Ovary (tissue), 3 donors: ENCODE results near the gene STK10.

Experiments
- EP300 ChIP-seq: sonication (generic); formaldehyde crosslinking; IDR thresholded peaks from one replicate; pipeline ENCODE4 v1.6.1; 2017; ENCODE audit warnings: antibody characterized with exemption
- POLR2A ChIP-seq: fragments of 450-650 bp; IDR thresholded peaks from one replicate; pipeline ENCODE4 v1.6.1; 2017; ENCODE audit warnings: antibody characterized with exemption, mild to moderate bottlenecking, moderate library complexity
- TF ChIP-seq, protein P1 (sequence below), 3 donors: fragments of 450-650 bp in 2 of 3; fragments of 200-600 bp in 1 of 3; IDR thresholded peaks; one replicate each; pipeline versions ENCODE4 v1.5.1 to v1.8.0; 2016 to 2022; ENCODE audit warnings: antibody characterized with exemption in 3 of 3, mild to moderate bottlenecking in 1 of 3
- donor health status: DM: no; HTN: no; CAD: no.

DNA sequence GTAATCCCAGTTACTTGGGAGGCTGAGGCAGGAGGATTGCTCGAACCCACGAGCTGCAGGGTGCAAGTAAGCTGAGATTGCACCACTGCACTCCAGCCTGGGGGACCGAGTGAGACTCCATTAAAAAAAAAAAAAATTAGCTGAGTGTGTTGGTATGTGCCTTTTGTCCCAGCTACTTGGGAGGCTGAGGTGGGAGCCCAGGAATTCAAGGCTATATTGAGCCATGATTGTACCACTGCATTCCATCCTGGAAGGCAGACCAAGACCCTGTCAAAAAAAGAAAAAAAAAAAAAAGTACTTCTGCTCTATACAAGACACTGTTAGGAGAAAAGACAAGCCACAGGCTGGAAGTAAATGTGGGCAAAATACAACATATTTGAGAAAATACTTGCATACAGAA is 113.1 kb downstream of the STK10 start:
- TF ChIP-seq EP300: no peak
- TF ChIP-seq POLR2A: no peak
- TF ChIP-seq, protein P1, sequence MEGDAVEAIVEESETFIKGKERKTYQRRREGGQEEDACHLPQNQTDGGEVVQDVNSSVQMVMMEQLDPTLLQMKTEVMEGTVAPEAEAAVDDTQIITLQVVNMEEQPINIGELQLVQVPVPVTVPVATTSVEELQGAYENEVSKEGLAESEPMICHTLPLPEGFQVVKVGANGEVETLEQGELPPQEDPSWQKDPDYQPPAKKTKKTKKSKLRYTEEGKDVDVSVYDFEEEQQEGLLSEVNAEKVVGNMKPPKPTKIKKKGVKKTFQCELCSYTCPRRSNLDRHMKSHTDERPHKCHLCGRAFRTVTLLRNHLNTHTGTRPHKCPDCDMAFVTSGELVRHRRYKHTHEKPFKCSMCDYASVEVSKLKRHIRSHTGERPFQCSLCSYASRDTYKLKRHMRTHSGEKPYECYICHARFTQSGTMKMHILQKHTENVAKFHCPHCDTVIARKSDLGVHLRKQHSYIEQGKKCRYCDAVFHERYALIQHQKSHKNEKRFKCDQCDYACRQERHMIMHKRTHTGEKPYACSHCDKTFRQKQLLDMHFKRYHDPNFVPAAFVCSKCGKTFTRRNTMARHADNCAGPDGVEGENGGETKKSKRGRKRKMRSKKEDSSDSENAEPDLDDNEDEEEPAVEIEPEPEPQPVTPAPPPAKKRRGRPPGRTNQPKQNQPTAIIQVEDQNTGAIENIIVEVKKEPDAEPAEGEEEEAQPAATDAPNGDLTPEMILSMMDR (IDR thresholded peaks at IDR 0.05): no peak
